ENCODE measurements around the gene COX6B1.

DNA sequence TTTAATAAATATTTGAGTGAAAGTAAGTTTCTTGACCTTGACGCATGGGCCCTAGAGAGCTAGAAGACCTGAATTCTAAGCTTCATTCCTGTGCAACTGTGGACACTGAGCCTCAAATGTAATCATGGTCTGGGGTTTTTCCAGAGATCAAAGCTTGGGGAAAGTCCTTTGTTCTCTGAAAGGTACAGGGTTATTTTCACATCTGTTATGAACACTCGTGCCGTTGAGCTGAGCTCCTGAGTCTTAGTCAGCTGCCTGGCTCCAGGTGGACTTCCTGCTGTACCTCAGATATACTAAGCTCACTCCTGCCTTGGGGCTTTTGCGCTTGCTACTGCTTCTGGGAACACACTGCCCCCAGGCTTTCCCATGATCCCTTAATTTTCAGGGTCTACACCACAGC is 48.7 kb downstream of the COX6B1 start:
- TF ChIP-seq, protein P1, sequence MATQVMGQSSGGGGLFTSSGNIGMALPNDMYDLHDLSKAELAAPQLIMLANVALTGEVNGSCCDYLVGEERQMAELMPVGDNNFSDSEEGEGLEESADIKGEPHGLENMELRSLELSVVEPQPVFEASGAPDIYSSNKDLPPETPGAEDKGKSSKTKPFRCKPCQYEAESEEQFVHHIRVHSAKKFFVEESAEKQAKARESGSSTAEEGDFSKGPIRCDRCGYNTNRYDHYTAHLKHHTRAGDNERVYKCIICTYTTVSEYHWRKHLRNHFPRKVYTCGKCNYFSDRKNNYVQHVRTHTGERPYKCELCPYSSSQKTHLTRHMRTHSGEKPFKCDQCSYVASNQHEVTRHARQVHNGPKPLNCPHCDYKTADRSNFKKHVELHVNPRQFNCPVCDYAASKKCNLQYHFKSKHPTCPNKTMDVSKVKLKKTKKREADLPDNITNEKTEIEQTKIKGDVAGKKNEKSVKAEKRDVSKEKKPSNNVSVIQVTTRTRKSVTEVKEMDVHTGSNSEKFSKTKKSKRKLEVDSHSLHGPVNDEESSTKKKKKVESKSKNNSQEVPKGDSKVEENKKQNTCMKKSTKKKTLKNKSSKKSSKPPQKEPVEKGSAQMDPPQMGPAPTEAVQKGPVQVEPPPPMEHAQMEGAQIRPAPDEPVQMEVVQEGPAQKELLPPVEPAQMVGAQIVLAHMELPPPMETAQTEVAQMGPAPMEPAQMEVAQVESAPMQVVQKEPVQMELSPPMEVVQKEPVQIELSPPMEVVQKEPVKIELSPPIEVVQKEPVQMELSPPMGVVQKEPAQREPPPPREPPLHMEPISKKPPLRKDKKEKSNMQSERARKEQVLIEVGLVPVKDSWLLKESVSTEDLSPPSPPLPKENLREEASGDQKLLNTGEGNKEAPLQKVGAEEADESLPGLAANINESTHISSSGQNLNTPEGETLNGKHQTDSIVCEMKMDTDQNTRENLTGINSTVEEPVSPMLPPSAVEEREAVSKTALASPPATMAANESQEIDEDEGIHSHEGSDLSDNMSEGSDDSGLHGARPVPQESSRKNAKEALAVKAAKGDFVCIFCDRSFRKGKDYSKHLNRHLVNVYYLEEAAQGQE (IDR thresholded peaks at IDR 0.05; ENCODE audit: insufficient replicate concordance, low read depth): no peak
- no peak for TF ChIP-seq POLR2AphosphoS5 (IDR thresholded peaks at IDR 0.05; ENCODE audit: low read depth)
- TF ChIP-seq, protein P2, sequence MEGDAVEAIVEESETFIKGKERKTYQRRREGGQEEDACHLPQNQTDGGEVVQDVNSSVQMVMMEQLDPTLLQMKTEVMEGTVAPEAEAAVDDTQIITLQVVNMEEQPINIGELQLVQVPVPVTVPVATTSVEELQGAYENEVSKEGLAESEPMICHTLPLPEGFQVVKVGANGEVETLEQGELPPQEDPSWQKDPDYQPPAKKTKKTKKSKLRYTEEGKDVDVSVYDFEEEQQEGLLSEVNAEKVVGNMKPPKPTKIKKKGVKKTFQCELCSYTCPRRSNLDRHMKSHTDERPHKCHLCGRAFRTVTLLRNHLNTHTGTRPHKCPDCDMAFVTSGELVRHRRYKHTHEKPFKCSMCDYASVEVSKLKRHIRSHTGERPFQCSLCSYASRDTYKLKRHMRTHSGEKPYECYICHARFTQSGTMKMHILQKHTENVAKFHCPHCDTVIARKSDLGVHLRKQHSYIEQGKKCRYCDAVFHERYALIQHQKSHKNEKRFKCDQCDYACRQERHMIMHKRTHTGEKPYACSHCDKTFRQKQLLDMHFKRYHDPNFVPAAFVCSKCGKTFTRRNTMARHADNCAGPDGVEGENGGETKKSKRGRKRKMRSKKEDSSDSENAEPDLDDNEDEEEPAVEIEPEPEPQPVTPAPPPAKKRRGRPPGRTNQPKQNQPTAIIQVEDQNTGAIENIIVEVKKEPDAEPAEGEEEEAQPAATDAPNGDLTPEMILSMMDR (IDR thresholded peaks at IDR 0.05; ENCODE audit: insufficient read depth, low read length): no peak
